GM18498 (cell line): ENCODE measurements around the gene TRIM59.

ENCODE experiments used
- ATAC-seq: cut with Tn5 transposase; IDR thresholded peaks from one replicate; pipeline ENCODE4 v1.9.1; 2021; ENCODE audit warnings: mild to moderate bottlenecking, moderate library complexity; ENCODE audit not compliant: unreplicated experiment

The TRIM59 gene

GRCh38 chr3:160403796-160404470 lies 45.7 kb downstream of the TRIM59 start:
- ATAC-seq: no peak

DNA sequence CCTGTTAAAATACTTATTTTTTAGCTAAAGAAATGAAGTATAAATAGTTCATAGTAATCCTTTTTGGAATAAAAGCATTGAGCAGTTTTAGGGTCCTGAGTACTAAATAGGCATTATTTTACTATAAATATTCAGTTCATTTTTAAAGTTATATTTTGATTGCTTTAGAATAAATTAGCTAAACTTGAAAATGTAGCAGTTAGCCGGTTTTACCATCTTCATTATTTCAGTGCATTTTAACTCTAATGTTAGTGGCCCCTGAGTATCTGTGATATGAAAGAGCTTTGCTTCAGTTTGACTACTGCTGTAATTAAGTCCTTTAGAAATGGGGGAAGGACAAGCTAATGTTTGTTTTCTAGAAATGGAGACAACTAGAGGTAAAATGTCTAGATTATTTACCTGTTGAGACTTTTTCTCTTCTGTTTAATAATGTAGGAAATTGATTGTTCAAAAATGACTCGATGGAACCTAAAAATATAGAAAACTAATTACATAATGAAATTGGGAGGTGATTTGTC lies 46.5 kb downstream of the TRIM59 start:
- ATAC-seq: no peak

DNA sequence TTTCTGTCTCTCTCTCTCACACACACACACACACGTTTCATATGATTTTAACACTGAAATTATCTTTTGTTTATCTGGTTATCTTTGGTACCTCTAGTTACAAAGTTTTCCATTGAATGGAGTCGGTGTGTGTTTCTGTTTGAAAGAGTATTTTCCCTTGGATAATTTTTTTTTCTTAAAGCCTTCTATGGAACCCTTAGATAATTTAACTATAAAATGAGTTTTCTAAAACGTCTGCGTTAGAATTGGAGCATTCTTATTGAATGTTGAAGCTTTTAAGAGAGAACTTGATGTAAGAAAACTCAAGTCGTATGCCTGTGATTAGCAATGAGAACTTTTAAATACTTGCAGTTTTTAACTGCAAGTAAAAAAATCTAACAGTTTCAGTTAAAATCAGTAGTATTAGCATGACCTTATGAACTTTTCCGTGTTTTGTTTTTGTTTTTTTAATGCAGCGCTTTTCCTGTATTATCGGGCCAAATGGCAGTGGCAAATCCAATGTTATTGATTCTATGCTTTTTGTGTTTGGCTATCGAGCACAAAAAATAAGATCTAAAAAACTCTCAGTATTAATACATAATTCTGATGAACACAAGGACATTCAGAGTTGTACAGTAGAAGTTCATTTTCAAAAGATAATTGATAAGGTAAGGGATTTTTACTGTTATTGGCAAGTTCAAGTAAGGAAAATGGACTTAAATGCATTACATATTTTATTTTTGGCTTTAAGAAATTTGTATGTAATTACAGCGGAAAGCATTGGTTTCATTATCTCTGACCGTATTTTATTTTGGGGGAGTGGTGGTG lies 47.2 kb downstream of the TRIM59 start:
- no peak for ATAC-seq

DNA sequence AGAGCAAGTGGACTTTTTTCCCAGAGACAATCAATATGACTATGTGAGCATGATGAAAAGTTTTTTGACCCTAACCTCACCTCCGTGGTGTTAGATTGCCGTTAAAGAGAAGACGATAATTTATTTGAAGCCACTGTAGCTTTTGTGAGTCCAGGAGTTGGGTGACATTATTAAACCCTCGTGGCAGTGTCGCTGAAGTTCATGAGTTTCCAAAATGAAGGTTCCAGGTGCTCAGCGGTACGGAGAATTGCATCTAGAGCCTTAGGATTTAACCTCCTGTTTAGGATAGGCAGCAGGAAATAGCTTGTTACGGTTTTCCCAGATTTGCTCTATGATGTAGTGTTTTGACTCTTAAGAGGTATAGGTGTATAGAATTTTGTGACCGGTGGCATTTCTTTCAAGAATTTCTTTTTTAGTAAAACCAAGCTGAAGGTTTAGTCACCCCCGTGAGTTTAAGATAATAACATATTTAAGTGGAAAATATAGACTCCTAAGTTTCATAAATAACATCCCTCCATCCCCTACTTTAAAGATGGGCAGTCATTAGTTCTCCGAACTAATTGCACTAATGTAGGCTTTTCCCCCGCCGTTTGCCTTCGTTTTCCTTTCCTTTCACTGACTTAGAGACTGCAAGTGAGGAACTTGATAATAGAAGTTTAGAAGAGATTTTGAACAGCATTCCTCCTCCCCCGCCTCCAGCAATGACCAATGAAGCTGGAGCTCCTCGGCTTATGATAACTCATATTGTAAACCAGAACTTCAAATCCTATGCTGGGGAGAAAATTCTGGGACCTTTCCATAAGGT lies 48.1 kb downstream of the TRIM59 start:
- ATAC-seq: no peak

GRCh38 chr3:160400702-160401150 lies 48.9 kb downstream of the TRIM59 start:
- ATAC-seq: peak; percentile 20

DNA sequence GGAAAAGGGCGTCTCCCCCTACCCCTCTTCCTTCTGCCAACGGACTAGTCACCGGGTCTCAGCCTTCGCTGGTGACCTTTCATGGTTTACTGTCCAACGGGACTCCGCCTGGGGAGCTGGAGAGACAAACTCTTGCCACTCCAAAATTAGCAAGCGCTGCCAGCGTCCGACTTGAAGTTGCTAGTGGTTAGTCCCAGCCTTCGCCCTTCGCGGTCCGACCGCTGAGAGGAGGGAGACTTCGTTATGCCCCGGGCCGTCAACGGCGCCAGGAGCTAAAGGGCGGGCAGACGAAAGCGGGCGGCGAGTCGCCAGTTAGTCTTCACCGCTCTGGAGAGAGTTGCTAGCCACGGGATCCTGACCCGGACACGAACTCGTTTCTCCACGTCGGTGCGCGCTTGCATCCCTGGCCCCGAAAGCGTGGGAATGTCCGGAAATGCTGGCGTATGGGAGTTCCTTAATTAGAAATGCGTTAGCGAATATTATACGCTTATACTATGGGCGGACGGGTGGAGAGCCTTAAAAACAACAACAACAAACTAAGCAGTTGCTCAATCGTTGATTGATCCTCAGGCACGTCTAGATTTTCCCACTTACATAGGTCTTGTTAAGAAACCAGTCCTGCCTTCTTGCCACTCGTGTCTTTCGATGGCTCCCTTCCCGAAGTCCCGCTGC lies 49.4 kb downstream of the TRIM59 start:
- ATAC-seq: peak; percentile 16

GRCh38 chr3:160399125-160400029 lies 50.2 kb downstream of the TRIM59 start, which contains the start of the genes IFT80 and SMC4:
IFT80 (minus strand) TSS chr3:160399225; CDS start chr3:160384600, 14,625 bp downstream.
SMC4 (plus strand) TSS chr3:160399650; CDS start chr3:160400827, 1,177 bp downstream.
- ATAC-seq: peak; percentile 94

- peak; percentile 16 for ATAC-seq
Observed at GRCh38 chr3:160398820-160399124, 50.8 kb downstream of the TRIM59 start.

DNA sequence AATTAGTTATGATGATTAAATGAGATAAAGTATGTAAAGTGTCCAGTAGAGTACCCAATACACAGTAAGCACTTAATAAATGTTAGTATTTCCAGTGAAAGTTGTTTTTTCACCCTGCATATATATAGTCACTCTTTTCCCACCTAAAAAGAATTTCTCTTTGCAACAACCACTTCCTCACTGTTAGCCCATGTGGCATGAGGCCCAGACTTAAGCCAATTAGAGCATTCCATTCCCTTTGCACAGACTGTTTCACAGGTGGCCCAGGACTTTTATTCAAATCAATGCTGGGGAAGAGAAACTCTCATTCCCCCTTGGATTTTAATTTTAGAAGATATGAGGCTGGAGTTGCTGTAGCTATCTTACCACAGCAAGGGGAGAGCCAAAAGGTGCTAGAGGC lies 54.3 kb downstream of the TRIM59 start:
- ATAC-seq: no peak

GRCh38 chr3:160394009-160394392 lies 55.6 kb downstream of the TRIM59 start:
- no peak for ATAC-seq

DNA sequence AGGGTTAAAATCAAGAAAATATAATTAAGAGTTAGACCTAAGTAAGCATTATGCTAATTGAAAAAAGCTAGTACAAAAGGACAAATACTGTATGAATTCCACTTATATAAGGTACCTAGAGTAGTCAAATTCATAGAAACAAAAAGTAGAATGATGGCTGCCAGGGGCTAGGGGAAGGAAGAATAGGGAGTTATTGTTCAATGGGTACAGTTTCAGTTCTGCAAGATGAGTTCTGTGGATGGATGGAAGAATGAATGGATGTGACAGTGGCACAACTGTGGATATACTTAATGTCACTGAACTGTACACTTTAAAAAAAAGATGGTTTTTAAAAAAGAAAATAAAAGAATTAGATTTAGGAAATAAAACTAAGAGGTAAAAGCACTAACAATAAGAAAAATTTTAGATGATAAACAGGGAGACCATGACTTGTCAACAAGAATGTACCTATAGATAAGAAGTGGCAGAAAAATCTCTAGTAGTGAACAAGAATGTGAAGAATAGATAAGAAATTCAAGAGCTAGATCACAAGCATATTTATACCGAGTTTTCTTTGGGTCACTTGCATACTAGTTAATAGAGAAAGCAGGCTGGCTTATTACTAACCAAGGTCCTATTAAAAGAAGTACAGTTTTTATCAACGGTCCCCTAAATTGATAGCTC lies 56.1 kb downstream of the TRIM59 start:
- no peak for ATAC-seq

- ATAC-seq: no peak
Observed at GRCh38 chr3:160392798-160393197, 56.8 kb downstream of the TRIM59 start.

DNA sequence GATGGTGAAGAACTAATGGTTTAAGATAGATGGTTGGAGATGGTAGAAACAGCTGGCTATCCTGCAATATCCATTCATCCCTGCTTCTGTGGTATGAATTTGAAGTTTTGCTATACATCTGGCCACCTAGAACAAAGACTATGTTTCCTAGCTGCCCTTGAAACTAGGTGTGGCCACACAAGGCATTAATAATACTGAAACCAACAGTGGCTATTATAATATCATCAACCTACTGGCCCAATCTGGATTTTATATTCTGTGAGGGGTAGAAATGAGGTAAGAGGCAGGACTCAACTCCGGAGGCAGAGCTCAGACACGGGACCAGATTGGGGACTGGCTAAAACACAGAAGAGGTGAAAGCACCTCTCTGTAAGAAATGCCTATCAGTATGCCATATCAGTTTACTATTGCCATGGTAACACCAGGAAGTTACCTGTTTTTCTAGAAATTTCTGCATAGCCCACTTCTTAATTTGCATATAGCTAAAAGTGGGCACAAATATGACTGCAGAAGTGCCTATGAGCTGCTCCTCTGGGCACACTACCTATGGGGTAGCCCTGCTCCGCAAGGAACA lies 58.9 kb downstream of the TRIM59 start:
- ATAC-seq: no peak
